Hepatocyte (in vitro differentiated cells): ENCODE results near the gene CAMKK1. TPM values are rescaled to one million over a fixed set of nuclear protein-coding genes. Genes with fewer than 3 reads are reported as not detected.

Experiments
- DNase-seq: peaks from one replicate; pipeline ENCODE4 v3.0.0-alpha.2; 2016; ENCODE audit warnings: low spot score
- H2AFZ ChIP-seq: fragments of 200-600 bp; sonication (generic); 2 replicates; pipeline ENCODE4 v1.6.0; 2016; ENCODE audit warnings: antibody characterized with exemption, mild to moderate bottlenecking
- H3K27ac ChIP-seq: fragments of 200-600 bp; sonication (generic); 2 replicates; pipeline ENCODE4 v1.5.1; 2016; ENCODE audit warnings: mild to moderate bottlenecking
- H3K27me3 ChIP-seq: fragments of 200-600 bp; sonication (generic); 2 replicates; pipeline ENCODE4 v1.6.1; 2016
- H3K36me3 ChIP-seq: fragments of 200-600 bp; sonication (generic); replicated peaks from 2 replicates; pipeline ENCODE4 v1.5.1; 2016; ENCODE audit warnings: low read depth; ENCODE audit not compliant: insufficient read depth
- H3K4me1 ChIP-seq: fragments of 200-600 bp; sonication (generic); 2 replicates; pipeline ENCODE4 v1.5.1; 2016; ENCODE audit warnings: mild to moderate bottlenecking, moderate library complexity; ENCODE audit not compliant: insufficient read depth
- H3K4me2 ChIP-seq: fragments of 200-600 bp; sonication (generic); 2 replicates; pipeline ENCODE4 v1.6.0; 2016
- H3K4me3 ChIP-seq: fragments of 200-600 bp; sonication (generic); 2 replicates; pipeline ENCODE4 v1.5.1; 2016; ENCODE audit warnings: mild to moderate bottlenecking
- H3K79me2 ChIP-seq: fragments of 200-600 bp; sonication (generic); 2 replicates; pipeline ENCODE4 v1.6.0; 2017; ENCODE audit warnings: mild to moderate bottlenecking
- H3K9me2 ChIP-seq: fragments of 200-600 bp; sonication (generic); replicated peaks from 2 replicates; pipeline ENCODE4 v1.6.0; 2017; ENCODE audit warnings: mild to moderate bottlenecking; ENCODE audit not compliant: insufficient read depth
- H3K9me3 ChIP-seq: fragments of 200-600 bp; sonication (generic); 2 replicates; pipeline ENCODE4 v1.5.1; 2016; ENCODE audit warnings: low read depth, mild to moderate bottlenecking
- H4K20me1 ChIP-seq: fragments of 200-600 bp; sonication (generic); 2 replicates; pipeline ENCODE4 v1.6.0; 2016; ENCODE audit warnings: mild to moderate bottlenecking; ENCODE audit not compliant: insufficient read depth, poor library complexity, severe bottlenecking
- EZH2 ChIP-seq: fragments of 200-600 bp; sonication (generic); IDR thresholded peaks from 2 replicates; pipeline ENCODE4 v1.6.1; 2016; ENCODE audit warnings: antibody characterized with exemption, mild to moderate bottlenecking, borderline replicate concordance
- EZH2phosphoT487 ChIP-seq: fragments of 200-600 bp; sonication (generic); IDR thresholded peaks from one replicate; pipeline ENCODE4 v1.6.1; 2018; ENCODE audit warnings: antibody characterized with exemption, mild to moderate bottlenecking, low read depth, moderate library complexity; ENCODE audit not compliant: unreplicated experiment, severe bottlenecking
- WGBS: methylation state at CpG from one replicate; pipeline ENCODE4 v1.1.6; 2016; ENCODE audit warnings: low lambda C conversion rate; ENCODE audit errors: missing lambda C conversion rate; 5-methylcytosine and 5-hydroxymethylcytosine counted together
- polyA plus RNA-seq: library from polyadenylated mRNA; unstranded; fragments of >200 nt; fragmentation: Nextera tagmentation; extraction: Ambion mirVana; gene quantifications from 2 replicates; pipeline ENCODE4 v1.2.1, GENCODE V29; 2016
- total RNA-seq: library from RNA; depleted of rRNA; stranded (reverse); fragments of >200 nt; gene quantifications from 2 replicates; pipeline ENCODE4 v1.2.3, GENCODE V29; 2014
- TF ChIP-seq, protein P1 (sequence below): fragments of 200-600 bp; sonication (generic); IDR thresholded peaks from 2 replicates; pipeline ENCODE4 v1.5.1; 2016; ENCODE audit warnings: antibody characterized with exemption, mild to moderate bottlenecking; ENCODE audit not compliant: poor library complexity

The CAMKK1 gene
- total and polyA plus RNA-seq, 2 experiments from 2014 or later, result 4.4 to 5.1 TPM

DNA sequence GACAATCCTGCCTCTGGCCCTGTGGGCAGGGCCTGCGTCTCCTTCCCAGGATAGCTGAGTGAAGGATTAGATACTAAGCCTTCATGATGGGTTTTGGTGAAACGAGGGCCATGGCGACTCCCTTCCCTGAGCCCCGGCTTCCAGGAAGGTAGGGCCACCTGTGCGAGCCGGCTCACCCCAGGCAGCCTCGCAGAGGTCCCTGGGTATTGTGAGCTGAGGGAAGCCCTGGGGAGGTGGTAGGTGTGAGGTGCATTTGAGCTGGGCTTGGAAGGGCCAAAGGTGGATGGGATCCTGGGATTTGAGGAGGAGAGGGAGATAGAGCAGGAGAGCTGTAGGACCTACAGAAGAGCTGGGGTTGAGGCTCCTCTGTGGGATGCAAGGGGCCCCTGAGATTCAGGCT is 29.9 kb upstream of the CAMKK1 start:
- H2AFZ ChIP-seq, result no peak overlapping the region
- peaks cover 14% of the 10 kb centered on the region for H3K4me1 ChIP-seq
- H3K9me2 ChIP-seq, result no peaks in the 10 kb centered on the region
- H4K20me1 ChIP-seq, result no peaks in the 10 kb centered on the region
- H3K4me2 ChIP-seq, result no peak overlapping the region
- H3K79me2 ChIP-seq, result no peaks in the 10 kb centered on the region
- H3K9me3 ChIP-seq, result no peaks in the 10 kb centered on the region
- no peak for DNase-seq
- H3K36me3 ChIP-seq, result no peaks in the 10 kb centered on the region
- H3K27ac ChIP-seq, result no peak overlapping the region
- TF ChIP-seq EZH2phosphoT487 (no peak), EZH2 (no peak)
- TF ChIP-seq, protein P1, sequence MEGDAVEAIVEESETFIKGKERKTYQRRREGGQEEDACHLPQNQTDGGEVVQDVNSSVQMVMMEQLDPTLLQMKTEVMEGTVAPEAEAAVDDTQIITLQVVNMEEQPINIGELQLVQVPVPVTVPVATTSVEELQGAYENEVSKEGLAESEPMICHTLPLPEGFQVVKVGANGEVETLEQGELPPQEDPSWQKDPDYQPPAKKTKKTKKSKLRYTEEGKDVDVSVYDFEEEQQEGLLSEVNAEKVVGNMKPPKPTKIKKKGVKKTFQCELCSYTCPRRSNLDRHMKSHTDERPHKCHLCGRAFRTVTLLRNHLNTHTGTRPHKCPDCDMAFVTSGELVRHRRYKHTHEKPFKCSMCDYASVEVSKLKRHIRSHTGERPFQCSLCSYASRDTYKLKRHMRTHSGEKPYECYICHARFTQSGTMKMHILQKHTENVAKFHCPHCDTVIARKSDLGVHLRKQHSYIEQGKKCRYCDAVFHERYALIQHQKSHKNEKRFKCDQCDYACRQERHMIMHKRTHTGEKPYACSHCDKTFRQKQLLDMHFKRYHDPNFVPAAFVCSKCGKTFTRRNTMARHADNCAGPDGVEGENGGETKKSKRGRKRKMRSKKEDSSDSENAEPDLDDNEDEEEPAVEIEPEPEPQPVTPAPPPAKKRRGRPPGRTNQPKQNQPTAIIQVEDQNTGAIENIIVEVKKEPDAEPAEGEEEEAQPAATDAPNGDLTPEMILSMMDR, result no peak
- WGBS, result 90% methylated on average over 7 of the region's 7 CpGs
- H3K27me3 ChIP-seq, result no peaks in the 10 kb centered on the region
- H3K4me3 ChIP-seq, result no peak overlapping the region

GRCh38 chr17:3921502-3922319 is 28.9 kb upstream of the CAMKK1 start:
- TF ChIP-seq, protein P1, result no peak
- TF ChIP-seq EZH2phosphoT487 (no peak), EZH2 (no peak)
- no peaks in the 10 kb centered on the region for H3K36me3 ChIP-seq
- no peaks in the 10 kb centered on the region for H3K79me2 ChIP-seq
- H3K4me1 ChIP-seq, result peaks cover 12% of the 10 kb centered on the region
- H3K27me3 ChIP-seq, result no peaks in the 10 kb centered on the region
- H3K4me3 ChIP-seq, result no peak overlapping the region
- DNase-seq, result no peak
- WGBS, result 89% methylated on average over 26 of the region's 27 CpGs
- no peaks in the 10 kb centered on the region for H4K20me1 ChIP-seq
- no peaks in the 10 kb centered on the region for H3K9me3 ChIP-seq
- no peak overlapping the region for H3K27ac ChIP-seq
- H3K4me2 ChIP-seq, result no peak overlapping the region
- no peaks in the 10 kb centered on the region for H3K9me2 ChIP-seq
- no peak overlapping the region for H2AFZ ChIP-seq

DNA sequence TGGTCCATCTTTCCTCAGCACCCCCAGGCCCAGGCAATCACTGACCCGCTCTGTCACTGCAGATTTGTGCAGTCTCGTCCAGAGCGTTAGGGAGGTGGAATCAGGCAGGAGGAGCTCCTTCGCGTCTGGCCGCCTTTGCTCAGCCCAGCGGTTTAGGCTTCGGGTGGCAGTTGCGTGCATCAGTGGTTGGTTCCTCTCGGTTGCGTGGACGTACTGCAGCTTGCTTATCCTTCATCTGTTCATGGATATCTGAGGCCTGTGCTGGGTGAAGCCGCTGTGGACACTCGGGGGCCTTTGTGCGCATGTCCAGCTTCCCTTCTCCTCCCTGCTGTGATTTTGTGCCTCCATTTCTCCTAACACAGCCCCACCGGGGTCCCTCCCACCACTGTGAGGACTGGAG is 28.2 kb upstream of the CAMKK1 start:
- WGBS, result 90% methylated on average over 16 of the region's 16 CpGs
- Histone ChIP-seq H3K4me3 (no peak overlapping the region), H2AFZ (no peak overlapping the region), H3K9me3 (no peaks in the 10 kb centered on the region), H3K4me2 (no peak overlapping the region), H3K4me1 (peaks cover 14% of the 10 kb centered on the region), H3K9me2 (no peaks in the 10 kb centered on the region), H3K79me2 (no peaks in the 10 kb centered on the region), H3K36me3 (no peaks in the 10 kb centered on the region), H3K27ac (no peak overlapping the region), H3K27me3 (no peaks in the 10 kb centered on the region), H4K20me1 (no peaks in the 10 kb centered on the region)
- DNase-seq, result no peak
- TF ChIP-seq, protein P1, result no peak
- TF ChIP-seq EZH2 (no peak), EZH2phosphoT487 (no peak)
